GM23338 (cell line): Measurements from ENCODE around the gene ZKSCAN2. TPM values are rescaled to one million over a fixed set of nuclear protein-coding genes. Genes with fewer than 3 reads are reported as not detected.

Experiments used
- ATAC-seq: fragments of 200-7000 bp; cut with Tn5 transposase; 3 replicates; pipeline ENCODE4 v1.9.1; 2020
- DNase-seq: peaks from one replicate; pipeline ENCODE4 v3.0.0-alpha.2; 2015; ENCODE audit warnings: low spot score
- H2AFZ ChIP-seq: fragments of 200-600 bp; sonication (generic); 2 replicates; pipeline ENCODE4 v1.8.0; 2016; ENCODE audit warnings: antibody characterized with exemption, mild to moderate bottlenecking, moderate library complexity
- H3F3A ChIP-seq: fragments of 200-600 bp; sonication (generic); replicated peaks from 2 replicates; pipeline ENCODE4 v1.8.0; 2017; ENCODE audit warnings: antibody characterized with exemption, mixed run types, low read depth
- H3K27ac ChIP-seq: fragments of 200-600 bp; sonication (generic); 2 replicates; pipeline ENCODE4 v1.6.1; 2016; ENCODE audit warnings: low read depth
- H3K27me3 ChIP-seq: fragments of 200-600 bp; sonication (generic); 2 replicates; pipeline ENCODE4 v1.8.0; 2016; ENCODE audit warnings: mild to moderate bottlenecking, mixed run types, moderate library complexity; ENCODE audit not compliant: insufficient read depth
- H3K36me3 ChIP-seq: fragments of 200-600 bp; sonication (generic); 2 replicates; pipeline ENCODE4 v1.8.0; 2016; ENCODE audit warnings: mild to moderate bottlenecking; ENCODE audit not compliant: insufficient read depth
- H3K4me1 ChIP-seq: fragments of 200-600 bp; sonication (generic); 2 replicates; pipeline ENCODE4 v1.8.0; 2016; ENCODE audit warnings: mild to moderate bottlenecking, moderate library complexity; ENCODE audit not compliant: insufficient read depth
- H3K4me2 ChIP-seq: fragments of 200-600 bp; sonication (generic); 2 replicates; pipeline ENCODE4 v1.7.1; 2017; ENCODE audit warnings: mixed run types
- H3K4me3 ChIP-seq: fragments of 200-600 bp; sonication (generic); 2 replicates; pipeline ENCODE4 v1.6.1; 2016; ENCODE audit warnings: mixed run types
- H3K79me2 ChIP-seq: fragments of 200-600 bp; sonication (generic); replicated peaks from 2 replicates; pipeline ENCODE4 v1.8.0; 2017; ENCODE audit warnings: mild to moderate bottlenecking; ENCODE audit not compliant: insufficient read depth
- H3K9me2 ChIP-seq: fragments of 200-600 bp; sonication (generic); 2 replicates; pipeline ENCODE4 v1.8.0; 2017; ENCODE audit not compliant: insufficient read depth
- H4K20me1 ChIP-seq: fragments of 200-600 bp; sonication (generic); replicated peaks from 2 replicates; pipeline ENCODE4 v1.8.0; 2017; ENCODE audit warnings: mild to moderate bottlenecking; ENCODE audit not compliant: insufficient read depth
- H3K27ac Mint-ChIP-seq: 2 replicates; pipeline ENCODE4 v1.8.0; 2020; ENCODE audit warnings: inconsistent platforms, mild to moderate bottlenecking, moderate library complexity, mixed read lengths
- H3K27me3 Mint-ChIP-seq: 3 replicates; pipeline ENCODE4 v1.8.0; 2022; ENCODE audit warnings: low read depth, mild to moderate bottlenecking, moderate library complexity, mixed read lengths, inconsistent platforms; ENCODE audit not compliant: insufficient read depth, poor library complexity
- H3K36me3 Mint-ChIP-seq: 3 replicates; pipeline ENCODE4 v1.8.0; 2021; ENCODE audit warnings: low read depth, mild to moderate bottlenecking, inconsistent platforms, moderate library complexity, mixed read lengths
- H3K4me1 Mint-ChIP-seq: 3 replicates; pipeline ENCODE4 v1.8.0; 2020; ENCODE audit warnings: mild to moderate bottlenecking, inconsistent platforms, mixed read lengths
- H3K4me3 Mint-ChIP-seq: 3 replicates; pipeline ENCODE4 v1.8.0; 2021; ENCODE audit warnings: moderate library complexity, mild to moderate bottlenecking, inconsistent platforms, mixed read lengths
- H3K9me3 Mint-ChIP-seq: 3 replicates; pipeline ENCODE4 v1.8.0; 2020; ENCODE audit warnings: moderate library complexity, mild to moderate bottlenecking, inconsistent platforms, mixed read lengths
- CREB1 ChIP-seq: fragments of 250-450 bp; sonication (Bioruptor Pico); IDR thresholded peaks from 2 replicates; pipeline ENCODE4 v1.5.0; 2020; ENCODE audit warnings: low read depth, mild to moderate bottlenecking, moderate library complexity
- EZH2 ChIP-seq: fragments of 200-600 bp; sonication (generic); IDR thresholded peaks from one replicate; pipeline ENCODE4 v1.8.0; 2017; ENCODE audit warnings: antibody characterized with exemption, mild to moderate bottlenecking, low read depth; ENCODE audit not compliant: unreplicated experiment
- EZH2phosphoT487 ChIP-seq: fragments of 200-600 bp; sonication (generic); IDR thresholded peaks from one replicate; pipeline ENCODE4 v1.8.1; 2018; ENCODE audit warnings: antibody characterized with exemption; ENCODE audit not compliant: unreplicated experiment
- JUNB ChIP-seq: IDR thresholded peaks from one replicate; pipeline ENCODE4 v1.6.1; 2016; ENCODE audit warnings: antibody characterized with exemption; ENCODE audit not compliant: unreplicated experiment
- NANOG ChIP-seq: IDR thresholded peaks from 2 replicates; pipeline ENCODE4 v1.6.1; 2016; ENCODE audit warnings: antibody characterized with exemption, borderline replicate concordance
- POLR2AphosphoS5 ChIP-seq: IDR thresholded peaks from 2 replicates; pipeline ENCODE4 v1.6.1; 2016; ENCODE audit warnings: antibody characterized with exemption, low read depth
- STAT1 ChIP-seq: IDR thresholded peaks from one replicate; pipeline ENCODE4 v1.6.1; 2016; ENCODE audit warnings: antibody characterized with exemption; ENCODE audit not compliant: unreplicated experiment
- ZNF114 ChIP-seq: fragments of 250-450 bp; sonication (Bioruptor Pico); IDR thresholded peaks from 2 replicates; pipeline ENCODE4 v1.5.0; 2020; ENCODE audit warnings: mild to moderate bottlenecking, moderate library complexity
- ZNF331 ChIP-seq: fragments of 250-450 bp; sonication (Bioruptor Pico); IDR thresholded peaks from 2 replicates; pipeline ENCODE4 v1.5.0; 2020; ENCODE audit warnings: low read depth, mild to moderate bottlenecking, moderate library complexity
- polyA plus RNA-seq: library from polyadenylated mRNA; unstranded; fragments of >200 nt; fragmentation: Nextera tagmentation; extraction: Ambion mirVana; gene quantifications from 2 replicates; pipeline ENCODE4 v1.2.1, GENCODE V29; 2016
- total RNA-seq: library from RNA; depleted of rRNA; stranded (reverse); fragments of >200 nt; shearing (Covaris generic); gene quantifications from 2 replicates; pipeline ENCODE4 v1.2.3, GENCODE V29; 2014
- TF ChIP-seq, protein P1 (sequence below): IDR thresholded peaks from one replicate; pipeline ENCODE4 v1.6.1; 2018; ENCODE audit warnings: antibody characterized with exemption; ENCODE audit not compliant: unreplicated experiment
- TF ChIP-seq, protein P2 (sequence below): fragments of 250-450 bp; sonication (Bioruptor Pico); IDR thresholded peaks from 2 replicates; pipeline ENCODE4 v1.5.0; 2020; ENCODE audit warnings: mild to moderate bottlenecking, moderate library complexity
- TF ChIP-seq, protein P3 (sequence below): IDR thresholded peaks from 2 replicates; pipeline ENCODE4 v1.6.1; 2016; ENCODE audit warnings: antibody characterized with exemption
- TF ChIP-seq, protein P4 (sequence below), 2 experiments: fragments of 200-600 bp in 1 of 2; sonication (generic) in 1 of 2; conservative IDR thresholded peaks; 2 replicates each; pipeline versions ENCODE4 v1.5.1 to v1.6.1; 2016 to 2017; ENCODE audit warnings: antibody characterized with exemption in 2 of 2, low read depth in 2 of 2, mild to moderate bottlenecking in 2 of 2, moderate library complexity in 1 of 2

Gene ZKSCAN2
- total and polyA plus RNA-seq, 2 experiments from 2014 or later, result 2.0 to 8.8 TPM

DNA sequence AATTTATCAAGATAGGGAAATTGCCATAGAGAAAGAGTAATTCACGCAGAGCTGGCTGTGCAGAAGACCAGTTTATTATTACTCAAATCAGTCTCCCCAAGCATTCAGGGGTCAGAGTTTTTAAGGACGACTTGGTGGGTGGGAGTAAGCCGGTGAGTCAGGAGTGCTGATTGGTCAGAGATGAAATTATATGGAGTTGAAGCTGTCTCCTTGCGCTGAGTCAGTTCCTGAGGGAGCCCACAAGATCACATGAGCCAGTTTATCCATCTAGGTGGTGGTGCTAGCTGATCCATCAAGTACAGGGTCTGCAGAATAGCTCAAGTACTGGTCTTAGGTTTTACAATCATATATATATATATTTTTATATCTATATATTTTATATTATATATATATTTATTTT, 46.9 kb downstream of the ZKSCAN2 start:
- Mint-ChIP-seq H3K27me3 (peaks cover 2% of the 10 kb centered on the region), H3K27ac (no peak overlapping the region), H3K4me1 (no peaks in the 10 kb centered on the region), H3K4me3 (no peak overlapping the region), H3K36me3 (no peaks in the 10 kb centered on the region), H3K9me3 (no peaks in the 10 kb centered on the region)
- Histone ChIP-seq H3K4me2 (no peak overlapping the region), H2AFZ (no peak overlapping the region; the same call in 1 of the 2 replicates), H3K9me2 (0 out of 2 replicates have a peak, but pooled peaks cover 5% of the 10 kb centered on the region), H3K27ac (no peak overlapping the region), H3K27me3 (no peaks in the 10 kb centered on the region), H3F3A (no peaks in the 10 kb centered on the region), H4K20me1 (no peaks in the 10 kb centered on the region), H3K4me1 (no peaks in the 10 kb centered on the region), H3K79me2 (no peaks in the 10 kb centered on the region), H3K36me3 (no peaks in the 10 kb centered on the region), H3K4me3 (no peak overlapping the region)
- TF ChIP-seq JUNB, result no peak
- TF ChIP-seq CREB1 (CRISPR knock-in tag), result no peak
- TF ChIP-seq, protein P1, sequence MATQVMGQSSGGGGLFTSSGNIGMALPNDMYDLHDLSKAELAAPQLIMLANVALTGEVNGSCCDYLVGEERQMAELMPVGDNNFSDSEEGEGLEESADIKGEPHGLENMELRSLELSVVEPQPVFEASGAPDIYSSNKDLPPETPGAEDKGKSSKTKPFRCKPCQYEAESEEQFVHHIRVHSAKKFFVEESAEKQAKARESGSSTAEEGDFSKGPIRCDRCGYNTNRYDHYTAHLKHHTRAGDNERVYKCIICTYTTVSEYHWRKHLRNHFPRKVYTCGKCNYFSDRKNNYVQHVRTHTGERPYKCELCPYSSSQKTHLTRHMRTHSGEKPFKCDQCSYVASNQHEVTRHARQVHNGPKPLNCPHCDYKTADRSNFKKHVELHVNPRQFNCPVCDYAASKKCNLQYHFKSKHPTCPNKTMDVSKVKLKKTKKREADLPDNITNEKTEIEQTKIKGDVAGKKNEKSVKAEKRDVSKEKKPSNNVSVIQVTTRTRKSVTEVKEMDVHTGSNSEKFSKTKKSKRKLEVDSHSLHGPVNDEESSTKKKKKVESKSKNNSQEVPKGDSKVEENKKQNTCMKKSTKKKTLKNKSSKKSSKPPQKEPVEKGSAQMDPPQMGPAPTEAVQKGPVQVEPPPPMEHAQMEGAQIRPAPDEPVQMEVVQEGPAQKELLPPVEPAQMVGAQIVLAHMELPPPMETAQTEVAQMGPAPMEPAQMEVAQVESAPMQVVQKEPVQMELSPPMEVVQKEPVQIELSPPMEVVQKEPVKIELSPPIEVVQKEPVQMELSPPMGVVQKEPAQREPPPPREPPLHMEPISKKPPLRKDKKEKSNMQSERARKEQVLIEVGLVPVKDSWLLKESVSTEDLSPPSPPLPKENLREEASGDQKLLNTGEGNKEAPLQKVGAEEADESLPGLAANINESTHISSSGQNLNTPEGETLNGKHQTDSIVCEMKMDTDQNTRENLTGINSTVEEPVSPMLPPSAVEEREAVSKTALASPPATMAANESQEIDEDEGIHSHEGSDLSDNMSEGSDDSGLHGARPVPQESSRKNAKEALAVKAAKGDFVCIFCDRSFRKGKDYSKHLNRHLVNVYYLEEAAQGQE, result no peak
- TF ChIP-seq POLR2AphosphoS5, result no peak
- TF ChIP-seq STAT1, result no peak
- TF ChIP-seq ZNF114, result no peak
- TF ChIP-seq EZH2, result no peak
- TF ChIP-seq ZNF331 (CRISPR knock-in tag), result no peak
- no peak for TF ChIP-seq EZH2phosphoT487
- TF ChIP-seq, protein P2, sequence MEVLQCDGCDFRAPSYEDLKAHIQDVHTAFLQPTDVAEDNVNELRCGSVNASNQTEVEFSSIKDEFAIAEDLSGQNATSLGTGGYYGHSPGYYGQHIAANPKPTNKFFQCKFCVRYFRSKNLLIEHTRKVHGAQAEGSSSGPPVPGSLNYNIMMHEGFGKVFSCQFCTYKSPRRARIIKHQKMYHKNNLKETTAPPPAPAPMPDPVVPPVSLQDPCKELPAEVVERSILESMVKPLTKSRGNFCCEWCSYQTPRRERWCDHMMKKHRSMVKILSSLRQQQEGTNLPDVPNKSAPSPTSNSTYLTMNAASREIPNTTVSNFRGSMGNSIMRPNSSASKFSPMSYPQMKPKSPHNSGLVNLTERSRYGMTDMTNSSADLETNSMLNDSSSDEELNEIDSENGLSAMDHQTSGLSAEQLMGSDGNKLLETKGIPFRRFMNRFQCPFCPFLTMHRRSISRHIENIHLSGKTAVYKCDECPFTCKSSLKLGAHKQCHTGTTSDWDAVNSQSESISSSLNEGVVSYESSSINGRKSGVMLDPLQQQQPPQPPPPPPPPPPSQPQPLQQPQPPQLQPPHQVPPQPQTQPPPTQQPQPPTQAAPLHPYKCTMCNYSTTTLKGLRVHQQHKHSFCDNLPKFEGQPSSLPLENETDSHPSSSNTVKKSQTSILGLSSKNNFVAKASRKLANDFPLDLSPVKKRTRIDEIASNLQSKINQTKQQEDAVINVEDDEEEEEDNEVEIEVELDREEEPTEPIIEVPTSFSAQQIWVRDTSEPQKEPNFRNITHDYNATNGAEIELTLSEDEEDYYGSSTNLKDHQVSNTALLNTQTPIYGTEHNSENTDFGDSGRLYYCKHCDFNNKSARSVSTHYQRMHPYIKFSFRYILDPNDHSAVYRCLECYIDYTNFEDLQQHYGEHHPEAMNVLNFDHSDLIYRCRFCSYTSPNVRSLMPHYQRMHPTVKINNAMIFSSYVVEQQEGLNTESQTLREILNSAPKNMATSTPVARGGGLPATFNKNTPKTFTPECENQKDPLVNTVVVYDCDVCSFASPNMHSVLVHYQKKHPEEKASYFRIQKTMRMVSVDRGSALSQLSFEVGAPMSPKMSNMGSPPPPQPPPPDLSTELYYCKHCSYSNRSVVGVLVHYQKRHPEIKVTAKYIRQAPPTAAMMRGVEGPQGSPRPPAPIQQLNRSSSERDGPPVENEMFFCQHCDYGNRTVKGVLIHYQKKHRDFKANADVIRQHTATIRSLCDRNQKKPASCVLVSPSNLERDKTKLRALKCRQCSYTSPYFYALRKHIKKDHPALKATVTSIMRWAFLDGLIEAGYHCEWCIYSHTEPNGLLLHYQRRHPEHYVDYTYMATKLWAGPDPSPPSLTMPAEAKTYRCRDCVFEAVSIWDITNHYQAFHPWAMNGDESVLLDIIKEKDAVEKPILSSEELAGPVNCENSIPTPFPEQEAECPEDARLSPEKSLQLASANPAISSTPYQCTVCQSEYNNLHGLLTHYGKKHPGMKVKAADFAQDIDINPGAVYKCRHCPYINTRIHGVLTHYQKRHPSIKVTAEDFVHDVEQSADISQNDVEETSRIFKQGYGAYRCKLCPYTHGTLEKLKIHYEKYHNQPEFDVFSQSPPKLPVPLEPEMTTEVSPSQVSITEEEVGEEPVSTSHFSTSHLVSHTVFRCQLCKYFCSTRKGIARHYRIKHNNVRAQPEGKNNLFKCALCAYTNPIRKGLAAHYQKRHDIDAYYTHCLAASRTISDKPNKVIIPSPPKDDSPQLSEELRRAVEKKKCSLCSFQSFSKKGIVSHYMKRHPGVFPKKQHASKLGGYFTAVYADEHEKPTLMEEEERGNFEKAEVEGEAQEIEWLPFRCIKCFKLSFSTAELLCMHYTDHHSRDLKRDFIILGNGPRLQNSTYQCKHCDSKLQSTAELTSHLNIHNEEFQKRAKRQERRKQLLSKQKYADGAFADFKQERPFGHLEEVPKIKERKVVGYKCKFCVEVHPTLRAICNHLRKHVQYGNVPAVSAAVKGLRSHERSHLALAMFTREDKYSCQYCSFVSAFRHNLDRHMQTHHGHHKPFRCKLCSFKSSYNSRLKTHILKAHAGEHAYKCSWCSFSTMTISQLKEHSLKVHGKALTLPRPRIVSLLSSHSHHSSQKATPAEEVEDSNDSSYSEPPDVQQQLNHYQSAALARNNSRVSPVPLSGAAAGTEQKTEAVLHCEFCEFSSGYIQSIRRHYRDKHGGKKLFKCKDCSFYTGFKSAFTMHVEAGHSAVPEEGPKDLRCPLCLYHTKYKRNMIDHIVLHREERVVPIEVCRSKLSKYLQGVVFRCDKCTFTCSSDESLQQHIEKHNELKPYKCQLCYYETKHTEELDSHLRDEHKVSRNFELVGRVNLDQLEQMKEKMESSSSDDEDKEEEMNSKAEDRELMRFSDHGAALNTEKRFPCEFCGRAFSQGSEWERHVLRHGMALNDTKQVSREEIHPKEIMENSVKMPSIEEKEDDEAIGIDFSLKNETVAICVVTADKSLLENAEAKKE (CRISPR knock-in tag), result no peak
- no peak for TF ChIP-seq NANOG
- TF ChIP-seq, protein P3, sequence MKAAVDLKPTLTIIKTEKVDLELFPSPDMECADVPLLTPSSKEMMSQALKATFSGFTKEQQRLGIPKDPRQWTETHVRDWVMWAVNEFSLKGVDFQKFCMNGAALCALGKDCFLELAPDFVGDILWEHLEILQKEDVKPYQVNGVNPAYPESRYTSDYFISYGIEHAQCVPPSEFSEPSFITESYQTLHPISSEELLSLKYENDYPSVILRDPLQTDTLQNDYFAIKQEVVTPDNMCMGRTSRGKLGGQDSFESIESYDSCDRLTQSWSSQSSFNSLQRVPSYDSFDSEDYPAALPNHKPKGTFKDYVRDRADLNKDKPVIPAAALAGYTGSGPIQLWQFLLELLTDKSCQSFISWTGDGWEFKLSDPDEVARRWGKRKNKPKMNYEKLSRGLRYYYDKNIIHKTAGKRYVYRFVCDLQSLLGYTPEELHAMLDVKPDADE, result no peak
- TF ChIP-seq, protein P4, sequence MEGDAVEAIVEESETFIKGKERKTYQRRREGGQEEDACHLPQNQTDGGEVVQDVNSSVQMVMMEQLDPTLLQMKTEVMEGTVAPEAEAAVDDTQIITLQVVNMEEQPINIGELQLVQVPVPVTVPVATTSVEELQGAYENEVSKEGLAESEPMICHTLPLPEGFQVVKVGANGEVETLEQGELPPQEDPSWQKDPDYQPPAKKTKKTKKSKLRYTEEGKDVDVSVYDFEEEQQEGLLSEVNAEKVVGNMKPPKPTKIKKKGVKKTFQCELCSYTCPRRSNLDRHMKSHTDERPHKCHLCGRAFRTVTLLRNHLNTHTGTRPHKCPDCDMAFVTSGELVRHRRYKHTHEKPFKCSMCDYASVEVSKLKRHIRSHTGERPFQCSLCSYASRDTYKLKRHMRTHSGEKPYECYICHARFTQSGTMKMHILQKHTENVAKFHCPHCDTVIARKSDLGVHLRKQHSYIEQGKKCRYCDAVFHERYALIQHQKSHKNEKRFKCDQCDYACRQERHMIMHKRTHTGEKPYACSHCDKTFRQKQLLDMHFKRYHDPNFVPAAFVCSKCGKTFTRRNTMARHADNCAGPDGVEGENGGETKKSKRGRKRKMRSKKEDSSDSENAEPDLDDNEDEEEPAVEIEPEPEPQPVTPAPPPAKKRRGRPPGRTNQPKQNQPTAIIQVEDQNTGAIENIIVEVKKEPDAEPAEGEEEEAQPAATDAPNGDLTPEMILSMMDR (conservative IDR thresholded peaks at IDR 0.05; ENCODE audit: low read depth in 2 of 2), result no peak
- ATAC-seq (no peak), DNase-seq (no peak)
